ENCODE results near the gene CNTNAP2. TPM values are rescaled to one million over a fixed set of nuclear protein-coding genes. Genes with fewer than 3 reads are reported as not detected.

The CNTNAP2 gene
- total RNA-seq, 1 experiment from 2014 or later: 64.5 TPM

- H2AK5ac ChIP-seq (ENCODE audit: insufficient read length, low read length): no peak overlapping the region
- H3K4me1 ChIP-seq (ENCODE audit: insufficient read depth, low read length): no peaks in the 10 kb centered on the region
- no peak overlapping the region for H3K14ac ChIP-seq (ENCODE audit: insufficient read depth, low read length)
- no peaks in the 10 kb centered on the region for H3K27me3 ChIP-seq (ENCODE audit: insufficient read depth, low read length)
- no peak overlapping the region for H3K56ac ChIP-seq (ENCODE audit: insufficient read length, low read depth, low read length)
- H3K79me1 ChIP-seq (ENCODE audit: insufficient read depth, low read depth, low read length, poor library complexity, severe bottlenecking): no peaks in the 10 kb centered on the region
- no peak overlapping the region for H3K4me3 Mint-ChIP-seq
- no peak overlapping the region for H4K8ac ChIP-seq (replicated peaks; ENCODE audit: insufficient read length, low read depth, low read length)
- no peak overlapping the region for H2BK120ac ChIP-seq (ENCODE audit: low read depth, low read length, poor library complexity, severe bottlenecking)
- no peaks in the 10 kb centered on the region for H3K36me3 Mint-ChIP-seq (ENCODE audit: insufficient read depth in 1 of 3, low read depth in 3 of 3)
- no peak overlapping the region for H3K23ac ChIP-seq (ENCODE audit: insufficient read length, low read depth, low read length)
- no peak overlapping the region for H4K91ac ChIP-seq (ENCODE audit: insufficient read length, low read depth, low read length)
- H2BK5ac ChIP-seq (ENCODE audit: insufficient read length, low read length): no peak overlapping the region
- no peak for DNase-seq
- no peak overlapping the region for H2BK20ac ChIP-seq (ENCODE audit: low read depth, low read length, poor library complexity, severe bottlenecking)
- H3K4ac ChIP-seq (ENCODE audit: low read depth, low read length): no peak overlapping the region
- no peak overlapping the region for H3K18ac ChIP-seq (ENCODE audit: insufficient read length, low read depth, low read length)
- H3K79me2 ChIP-seq (ENCODE audit: insufficient read depth, low read length): no peaks in the 10 kb centered on the region
- H4K5ac ChIP-seq (ENCODE audit: insufficient read length, low read depth, low read length): no peak overlapping the region
- no peaks in the 10 kb centered on the region for H3K9me3 ChIP-seq (ENCODE audit: control insufficient read depth, low read depth, low read length)
- TF ChIP-seq CTCF (conservative IDR thresholded peaks at IDR 0.05): no peak
- H2BK12ac ChIP-seq (ENCODE audit: insufficient read length, low read depth, low read length): no peak overlapping the region
- no peak overlapping the region for H2BK15ac ChIP-seq (ENCODE audit: low read depth, low read length)
- no peaks in the 10 kb centered on the region for H3K9me3 Mint-ChIP-seq
- no peak overlapping the region for H3K27ac Mint-ChIP-seq
- no peaks in the 10 kb centered on the region for H3K4me1 Mint-ChIP-seq
- H3K27me3 Mint-ChIP-seq (ENCODE audit: low read depth): no peaks in the 10 kb centered on the region
- no peaks in the 10 kb centered on the region for H3K23me2 ChIP-seq (ENCODE audit: insufficient read length, low read depth, low read length, poor library complexity, severe bottlenecking)
- no peak overlapping the region for H3K27ac ChIP-seq (ENCODE audit: insufficient read length, low read depth, low read length)
- H3K9ac ChIP-seq (ENCODE audit: extremely low read depth, insufficient read length, low read length): no peak overlapping the region
- H3K4me2 ChIP-seq (ENCODE audit: insufficient read depth, insufficient read length, low read length): no peak overlapping the region
- WGBS (ENCODE audit: extremely low coverage, insufficient read length, low lambda C conversion rate): no CpG with 5 or more reads among the region's 1 CpG
- no peaks in the 10 kb centered on the region for H4K20me1 ChIP-seq (ENCODE audit: control insufficient read depth, insufficient read depth, insufficient read length)
- H2AFZ ChIP-seq (ENCODE audit: low read length): no peak overlapping the region
- H3T11ph ChIP-seq (ENCODE audit: low read length): no peak overlapping the region
These were observed 1183.7 kb downstream of the CNTNAP2 start for GRCh38 chr7:147300293-147300692.
